GM10266 (cell line): ENCODE results near the gene DOCK8.

ENCODE experiments used
- DNase-seq: peaks from one replicate; pipeline ENCODE4 v3.0.0; 2012; ENCODE audit errors: extremely low spot score
- TF ChIP-seq, protein P1 (sequence below): IDR thresholded peaks from 2 replicates; pipeline ENCODE4 v1.5.1; 2012; ENCODE audit warnings: mild to moderate bottlenecking, low read depth; ENCODE audit not compliant: control insufficient read depth, insufficient read depth; ENCODE audit errors: missing control alignments

DOCK8 gene

DNA sequence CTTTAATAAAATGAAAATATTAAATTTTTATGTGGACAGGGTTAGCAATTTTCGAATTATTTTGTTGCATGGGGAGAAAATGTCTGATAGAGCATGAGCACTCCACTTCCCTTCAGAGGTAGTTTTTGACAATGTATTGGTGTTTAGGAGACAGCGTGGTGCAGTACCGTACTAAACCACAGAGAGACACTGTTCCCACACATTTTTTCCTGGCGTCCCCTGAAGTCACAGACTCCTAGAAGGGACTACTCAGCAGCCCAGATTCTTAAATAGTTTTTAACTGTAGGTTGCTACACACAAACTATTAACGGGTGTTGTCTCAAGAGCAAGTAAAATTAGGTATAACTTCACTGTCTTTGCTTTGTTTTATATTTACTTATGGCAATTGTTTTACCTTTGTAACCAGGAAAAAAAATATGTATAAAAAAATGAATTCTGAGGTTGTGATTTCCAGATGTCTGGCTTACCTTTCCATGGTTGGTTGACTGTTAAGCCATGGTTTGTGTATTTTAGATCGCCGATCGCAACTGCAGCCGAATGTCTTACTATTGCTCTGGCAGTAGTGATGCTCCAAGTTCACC is 171.2 kb downstream of the DOCK8 start:
- no peak for DNase-seq
- TF ChIP-seq, protein P1, sequence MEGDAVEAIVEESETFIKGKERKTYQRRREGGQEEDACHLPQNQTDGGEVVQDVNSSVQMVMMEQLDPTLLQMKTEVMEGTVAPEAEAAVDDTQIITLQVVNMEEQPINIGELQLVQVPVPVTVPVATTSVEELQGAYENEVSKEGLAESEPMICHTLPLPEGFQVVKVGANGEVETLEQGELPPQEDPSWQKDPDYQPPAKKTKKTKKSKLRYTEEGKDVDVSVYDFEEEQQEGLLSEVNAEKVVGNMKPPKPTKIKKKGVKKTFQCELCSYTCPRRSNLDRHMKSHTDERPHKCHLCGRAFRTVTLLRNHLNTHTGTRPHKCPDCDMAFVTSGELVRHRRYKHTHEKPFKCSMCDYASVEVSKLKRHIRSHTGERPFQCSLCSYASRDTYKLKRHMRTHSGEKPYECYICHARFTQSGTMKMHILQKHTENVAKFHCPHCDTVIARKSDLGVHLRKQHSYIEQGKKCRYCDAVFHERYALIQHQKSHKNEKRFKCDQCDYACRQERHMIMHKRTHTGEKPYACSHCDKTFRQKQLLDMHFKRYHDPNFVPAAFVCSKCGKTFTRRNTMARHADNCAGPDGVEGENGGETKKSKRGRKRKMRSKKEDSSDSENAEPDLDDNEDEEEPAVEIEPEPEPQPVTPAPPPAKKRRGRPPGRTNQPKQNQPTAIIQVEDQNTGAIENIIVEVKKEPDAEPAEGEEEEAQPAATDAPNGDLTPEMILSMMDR: peak; percentile 43

DNA sequence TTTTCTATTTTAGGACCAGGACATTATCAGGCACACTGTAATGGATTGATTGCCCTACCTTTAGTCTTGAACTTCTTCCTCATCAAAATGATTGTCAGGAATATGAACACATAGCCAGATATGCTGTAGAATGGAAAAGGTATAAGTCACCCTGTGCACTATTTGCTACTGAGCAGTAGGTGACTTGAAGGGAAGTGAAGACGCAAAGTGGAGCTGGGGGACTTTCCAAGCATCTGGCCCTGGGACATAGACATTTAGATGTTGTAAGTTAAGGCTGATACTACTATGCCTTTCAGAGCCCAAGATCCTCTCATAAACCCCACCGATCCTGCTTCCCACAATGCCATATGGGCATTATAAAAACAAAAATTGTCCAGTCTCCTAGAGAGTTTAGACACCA is 174.5 kb downstream of the DOCK8 start:
- TF ChIP-seq, protein P1: no peak
- DNase-seq: peak; percentile 14

DNA sequence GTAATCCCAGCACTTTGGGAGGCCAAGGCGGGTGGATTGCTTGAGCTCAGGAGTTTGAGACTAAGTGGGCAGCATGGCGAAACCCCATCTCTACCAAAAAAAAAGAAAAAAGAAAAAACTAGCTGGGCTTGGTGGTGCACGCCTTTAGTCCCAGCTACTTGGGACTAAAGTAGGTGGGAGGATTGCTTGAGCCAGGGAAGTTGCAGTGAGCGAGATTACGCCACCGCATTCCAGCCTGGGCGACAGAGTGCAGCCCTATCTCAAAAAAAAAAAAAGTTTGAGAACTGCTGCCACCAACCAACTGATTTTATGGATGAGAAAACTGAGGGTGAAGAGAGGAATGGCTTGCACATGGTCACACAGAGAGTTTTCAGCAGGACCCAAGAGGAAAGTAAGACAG is 175.1 kb downstream of the DOCK8 start:
- DNase-seq: no peak
- TF ChIP-seq, protein P1: no peak

DNA sequence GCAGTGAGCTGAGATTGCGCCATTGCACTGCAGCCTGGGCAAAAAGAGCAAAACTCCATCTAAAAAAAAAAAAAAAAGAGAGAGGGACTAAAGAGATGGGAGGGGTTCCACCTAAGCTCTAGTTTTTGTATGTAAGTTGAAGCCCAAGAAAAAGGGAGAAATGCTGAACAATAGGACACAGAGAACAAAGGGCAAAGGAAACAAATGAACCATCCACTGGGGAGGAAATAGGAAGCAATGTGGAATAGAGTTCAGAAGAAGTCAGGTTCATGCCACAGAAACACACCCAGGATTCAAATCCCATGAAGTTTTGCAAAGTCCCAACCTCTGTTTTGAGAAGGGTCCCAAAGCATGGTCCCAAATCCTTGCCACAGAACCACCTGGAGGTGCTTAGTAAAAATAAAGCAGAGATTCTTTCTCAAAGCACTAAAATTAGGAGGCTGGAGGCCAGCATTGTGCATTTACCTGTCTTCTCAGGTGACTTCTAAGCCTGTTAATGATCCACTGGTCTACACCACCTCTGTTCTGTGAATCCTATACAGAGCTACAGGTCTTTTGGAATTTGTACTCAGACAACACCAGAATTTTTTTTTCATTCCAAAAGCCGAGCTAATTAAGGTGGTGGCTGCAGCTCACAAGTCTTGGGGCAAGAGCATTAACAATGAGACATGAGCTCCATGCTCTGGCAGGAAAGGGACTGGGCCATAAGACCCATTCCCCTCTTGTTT is 177.6 kb downstream of the DOCK8 start:
- TF ChIP-seq, protein P1: no peak
- DNase-seq: no peak

DNA sequence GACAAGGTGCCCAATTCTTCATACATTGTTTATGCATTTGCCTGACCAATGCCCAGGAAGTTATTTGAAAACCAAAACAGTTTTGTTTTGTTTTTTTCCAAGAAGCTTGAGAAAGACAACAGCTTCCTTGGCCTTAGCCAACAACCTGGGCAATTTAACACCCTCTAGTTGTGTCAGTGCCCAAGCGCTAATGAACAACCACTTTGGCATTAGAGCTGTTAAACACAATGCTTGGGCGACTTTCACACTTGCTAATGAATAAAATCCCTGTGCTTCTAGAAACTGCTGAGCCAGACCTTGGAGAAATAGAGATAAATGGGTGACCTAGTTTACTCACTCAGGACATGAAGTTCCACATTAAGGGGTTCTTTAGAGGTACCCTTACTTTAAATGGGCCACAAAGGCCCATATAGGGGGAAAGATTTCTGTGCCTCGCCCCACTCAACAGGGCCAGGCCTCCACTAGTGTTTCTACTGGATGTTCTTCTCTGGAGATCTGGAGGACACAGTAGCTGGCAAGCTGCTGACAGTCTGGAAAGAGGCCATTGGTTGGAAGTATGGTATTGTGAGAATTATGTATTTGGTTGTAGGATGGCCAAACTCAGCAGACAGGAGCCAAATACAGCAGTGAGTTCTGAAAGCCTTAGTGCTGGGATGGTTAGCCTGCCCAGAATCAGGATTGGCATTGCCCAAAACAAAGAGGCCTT is 179.8 kb downstream of the DOCK8 start:
- TF ChIP-seq, protein P1: no peak
- no peak for DNase-seq

DNA sequence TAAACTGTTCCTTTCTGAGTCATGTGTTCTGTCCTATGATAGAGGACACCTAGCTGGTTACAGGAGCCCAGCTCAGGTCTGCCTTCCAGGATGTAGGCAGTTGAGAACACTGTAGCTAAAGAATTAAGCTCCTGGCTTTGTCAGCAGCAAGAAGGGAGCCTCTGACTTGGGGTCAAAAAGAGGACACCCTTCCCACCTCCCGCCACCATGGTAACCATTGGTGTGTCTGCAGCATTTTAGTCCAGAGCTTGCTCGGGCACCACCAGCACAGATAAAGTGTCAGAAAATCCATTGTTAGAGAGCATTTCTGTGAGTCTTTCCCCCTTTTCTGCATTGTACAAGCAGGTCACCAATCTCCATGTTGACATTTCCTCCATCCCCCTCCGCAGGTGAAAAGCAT is 181.7 kb downstream of the DOCK8 start:
- DNase-seq: no peak
- TF ChIP-seq, protein P1: no peak

DNA sequence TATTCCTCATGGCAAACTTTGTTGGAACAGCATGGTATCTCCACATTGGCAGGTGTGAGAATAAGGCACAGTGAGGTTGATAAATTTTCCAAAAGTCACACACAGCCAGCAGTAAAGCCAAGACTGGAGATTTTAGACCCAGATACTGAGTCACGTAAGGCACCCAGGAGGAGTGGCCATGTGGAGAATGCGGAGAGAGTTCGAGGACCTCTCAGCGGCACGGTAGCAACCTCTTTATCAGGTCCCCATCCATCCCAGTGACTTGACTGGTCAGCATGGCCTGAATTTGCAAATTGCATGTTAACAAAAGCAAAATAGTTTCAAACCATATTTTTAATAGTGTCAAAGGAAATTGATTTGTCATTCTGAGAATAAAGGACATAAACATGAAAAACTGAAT is 183.4 kb downstream of the DOCK8 start:
- DNase-seq: no peak
- TF ChIP-seq, protein P1: no peak
